22Rv1 (cell line): Measurements from ENCODE around the gene BLTP3A.

Source experiments
- CTCF ChIP-seq: fragments of 450-650 bp; IDR thresholded peaks from 2 replicates; pipeline ENCODE4 v1.5.1; 2017; ENCODE audit warnings: mild to moderate bottlenecking
- ZFX ChIP-seq: fragments of 450-650 bp; IDR thresholded peaks from 2 replicates; pipeline ENCODE4 v1.6.1; 2017; ENCODE audit warnings: antibody characterized with exemption, borderline replicate concordance

- TF ChIP-seq CTCF (no peak), ZFX (no peak)
Measured at GRCh38 chr6:34836451-34836850, 44.6 kb downstream of the BLTP3A start.
